ENCODE data around the gene RRP15.

GRCh38 chr1:218351391-218352074 lies 66.4 kb downstream of the RRP15 start:
- TF ChIP-seq CTCF (IDR thresholded peaks at IDR 0.05 in 2 of 3, conservative IDR thresholded peaks at IDR 0.05 in 1 of 3; ENCODE audit: borderline replicate concordance in 1 of 3, insufficient read depth in 1 of 3, low read depth in 2 of 3, low read length in 2 of 3) (peak in 2 of 3 experiments; percentile 23 to 37; a peak in 3 of 6 replicates), POLR2A (IDR thresholded peaks at IDR 0.05; ENCODE audit: borderline replicate concordance, extremely low read depth, insufficient read depth, insufficient read length) (no peak), EZH2 (IDR thresholded peaks at IDR 0.05) (no peak), ATF3 (IDR thresholded peaks at IDR 0.05) (no peak), POLR2AphosphoS5 (IDR thresholded peaks at IDR 0.05; ENCODE audit: low read depth, low read length) (no peak), EZH2phosphoT487 (IDR thresholded peaks at IDR 0.05; ENCODE audit: borderline replicate concordance) (no peak), RAD21 (IDR thresholded peaks at IDR 0.05; ENCODE audit: low read depth) (no peak), YY1 (IDR thresholded peaks at IDR 0.05; ENCODE audit: extremely low read depth, insufficient replicate concordance, low read depth, low read length) (no peak), ELF1 (IDR thresholded peaks at IDR 0.05; ENCODE audit: borderline replicate concordance, low read depth) (no peak)
